Trophoblast cell (in vitro differentiated cells and primary cell): Measurements from ENCODE around the gene DDX47.
A peak's percentile ranks its signal among the peaks of the same experiment; 100 is the strongest.
"Not testable (repeated sequence)": the region's sequence is repeated elsewhere in the genome, so short reads cannot be mapped to it uniquely, and the experiment has no call there.

Source experiments
- DNase-seq, 2 donors: peaks; one replicate each; pipeline ENCODE4 v3.0.0-alpha.2; 2016
- H2AFZ ChIP-seq: 2 replicates; pipeline ENCODE4 v1.6.1; 2013; ENCODE audit warnings: low read length, moderate library complexity, mild to moderate bottlenecking; ENCODE audit not compliant: insufficient read depth, poor library complexity
- H2AK5ac ChIP-seq: 2 replicates; pipeline ENCODE4 v1.6.1; 2013; ENCODE audit warnings: mild to moderate bottlenecking, low read length
- H2BK120ac ChIP-seq: 2 replicates; pipeline ENCODE4 v1.6.1; 2013; ENCODE audit warnings: low read length, mild to moderate bottlenecking, moderate library complexity; ENCODE audit not compliant: insufficient read depth, poor library complexity
- H2BK12ac ChIP-seq: 2 replicates; pipeline ENCODE4 v1.6.1; 2013; ENCODE audit warnings: mild to moderate bottlenecking, low read length, moderate library complexity
- H2BK5ac ChIP-seq: 2 replicates; pipeline ENCODE4 v1.6.1; 2013; ENCODE audit warnings: low read length, low read depth, moderate library complexity, mild to moderate bottlenecking; ENCODE audit not compliant: poor library complexity
- H3K14ac ChIP-seq: 2 replicates; pipeline ENCODE4 v1.6.1; 2013; ENCODE audit warnings: mild to moderate bottlenecking, low read length
- H3K18ac ChIP-seq: 2 replicates; pipeline ENCODE4 v1.6.1; 2013; ENCODE audit warnings: mild to moderate bottlenecking, low read length
- H3K23ac ChIP-seq: 2 replicates; pipeline ENCODE4 v1.6.1; 2013; ENCODE audit warnings: low read length
- H3K27ac ChIP-seq: 2 replicates; pipeline ENCODE4 v1.5.1; 2013; ENCODE audit warnings: low read depth, mild to moderate bottlenecking, inconsistent platforms, low read length, moderate library complexity
- H3K27me3 ChIP-seq: 2 replicates; pipeline ENCODE4 v1.6.1; 2013; ENCODE audit warnings: inconsistent platforms, mild to moderate bottlenecking, low read length, moderate library complexity; ENCODE audit not compliant: insufficient read depth
- H3K36me3 ChIP-seq, 2 experiments: 1 replicate in 1 of 2; 2 replicates in 1 of 2; pipeline ENCODE4 v1.6.1; 2013; ENCODE audit warnings: low read length in 2 of 2, mild to moderate bottlenecking in 2 of 2, moderate library complexity in 1 of 2; ENCODE audit not compliant: insufficient read depth in 2 of 2, control insufficient read depth in 1 of 2
- H3K4ac ChIP-seq: 2 replicates; pipeline ENCODE4 v1.6.1; 2013; ENCODE audit warnings: low read depth, mild to moderate bottlenecking, low read length, moderate library complexity
- H3K4me1 ChIP-seq, 2 experiments: 1 replicate in 1 of 2; 2 replicates in 1 of 2; pipeline ENCODE4 v1.6.1; 2013; ENCODE audit warnings: low read length in 2 of 2, mild to moderate bottlenecking in 2 of 2, moderate library complexity in 1 of 2; ENCODE audit not compliant: insufficient read depth in 2 of 2, control insufficient read depth in 1 of 2
- H3K4me2 ChIP-seq: 2 replicates; pipeline ENCODE4 v1.6.1; 2013; ENCODE audit warnings: inconsistent platforms, mild to moderate bottlenecking, low read length, moderate library complexity
- H3K4me3 ChIP-seq: 2 replicates; pipeline ENCODE4 v1.5.1; 2013; ENCODE audit warnings: mild to moderate bottlenecking, low read depth, low read length, inconsistent platforms
- H3K79me1 ChIP-seq: one replicate; pipeline ENCODE4 v1.6.1; 2013; ENCODE audit warnings: low read length
- H3K79me2 ChIP-seq: 2 replicates; pipeline ENCODE4 v1.6.1; 2013; ENCODE audit warnings: low read length, mild to moderate bottlenecking; ENCODE audit not compliant: control insufficient read depth, insufficient read depth, poor library complexity
- H3K9ac ChIP-seq: 2 replicates; pipeline ENCODE4 v1.6.1; 2013; ENCODE audit warnings: mild to moderate bottlenecking, low read length
- H3K9me3 ChIP-seq: 2 replicates; pipeline ENCODE4 v1.6.1; 2013; ENCODE audit warnings: low read depth, mild to moderate bottlenecking, control low read depth, inconsistent platforms, low read length; ENCODE audit not compliant: insufficient read depth
- H4K12ac ChIP-seq: 2 replicates; pipeline ENCODE4 v1.6.1; 2013; ENCODE audit warnings: low read depth, mild to moderate bottlenecking, low read length, moderate library complexity
- H4K8ac ChIP-seq: 2 replicates; pipeline ENCODE4 v1.6.1; 2013; ENCODE audit warnings: low read depth, mild to moderate bottlenecking, low read length, moderate library complexity
- H4K91ac ChIP-seq: one replicate; pipeline ENCODE4 v1.6.1; 2013; ENCODE audit warnings: low read depth, mild to moderate bottlenecking, low read length, moderate library complexity
- WGBS: extraction: QIAGEN DNeasy Blood & Tissue Kit; methylation state at CpG from one replicate; pipeline ENCODE4 v1.1.7; 2013; ENCODE audit warnings: missing lambda C conversion rate; ENCODE audit not compliant: insufficient read length, insufficient coverage; ENCODE audit errors: extremely low coverage; 5-methylcytosine and 5-hydroxymethylcytosine counted together

DDX47 gene

DNA sequence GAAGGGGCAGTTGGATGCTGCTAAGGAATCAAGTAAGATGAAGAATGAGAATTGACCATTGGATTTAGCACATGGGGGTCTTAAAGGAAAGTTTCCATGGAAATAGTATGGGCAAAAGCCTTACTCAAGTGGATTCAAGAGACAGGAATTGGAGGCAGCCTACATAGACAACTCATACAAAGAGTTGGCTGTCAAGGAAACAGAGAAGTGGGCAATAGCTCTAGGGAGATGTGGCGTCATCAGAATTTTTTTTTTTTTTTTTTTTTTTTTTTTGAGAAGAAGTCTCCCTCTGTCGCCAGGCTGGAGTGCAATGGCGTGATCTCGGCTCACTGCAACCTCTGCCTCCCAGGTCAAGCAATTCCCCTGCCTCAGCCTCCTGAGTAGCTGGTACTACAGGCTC lies 11.5 kb upstream of the DDX47 start:
- not testable (repeated sequence) for H3K18ac ChIP-seq, H3K27me3 ChIP-seq, H3K4ac ChIP-seq, H2BK120ac ChIP-seq, H3K36me3 ChIP-seq, H3K79me2 ChIP-seq, H2AK5ac ChIP-seq, H4K8ac ChIP-seq, H3K79me1 ChIP-seq, H2AFZ ChIP-seq, H3K4me3 ChIP-seq, H3K4me2 ChIP-seq, H3K14ac ChIP-seq, H4K91ac ChIP-seq, H3K23ac ChIP-seq, H2BK12ac ChIP-seq, H3K9ac ChIP-seq, H2BK5ac ChIP-seq, H3K4me1 ChIP-seq, H3K27ac ChIP-seq, H4K12ac ChIP-seq, H3K9me3 ChIP-seq
- peak in 1 of 2 donors; percentile 77 for DNase-seq
- no CpG with 5 or more reads among the region's 4 CpGs for WGBS

DNA sequence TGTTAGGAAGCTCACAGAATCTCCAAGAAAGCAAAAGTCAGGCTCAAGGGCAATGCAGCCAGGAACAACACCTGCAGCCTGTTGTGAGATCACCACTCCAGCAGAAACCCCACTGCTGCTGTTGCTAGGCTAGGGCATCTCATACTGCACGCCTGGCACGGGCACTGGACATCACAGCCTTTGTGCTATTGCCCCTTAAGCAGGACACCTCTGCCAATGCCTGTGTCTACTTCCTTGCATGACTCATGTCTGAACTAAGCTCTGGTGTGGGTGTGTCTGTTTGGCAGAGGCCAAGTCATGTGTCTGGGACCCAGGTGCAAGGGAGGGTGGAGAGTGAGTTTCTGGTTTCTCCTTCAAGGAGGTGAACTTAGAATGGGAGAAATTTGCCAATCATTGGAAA lies 10.0 kb upstream of the DDX47 start:
- H2AK5ac ChIP-seq: no peak overlapping the region
- no peaks in the 10 kb centered on the region for H3K79me1 ChIP-seq
- H2AFZ ChIP-seq: no peak overlapping the region
- peak; percentile 45 to 58 for DNase-seq
- H3K36me3 ChIP-seq: no peaks in the 10 kb centered on the region
- no peak overlapping the region for H3K18ac ChIP-seq
- H2BK120ac ChIP-seq: no peak overlapping the region
- H3K23ac ChIP-seq: no peak overlapping the region
- H3K79me2 ChIP-seq: no peaks in the 10 kb centered on the region
- no peak overlapping the region for H3K27ac ChIP-seq
- no peak overlapping the region for H4K91ac ChIP-seq
- no peak overlapping the region for H4K12ac ChIP-seq
- H3K9ac ChIP-seq: no peak overlapping the region
- no peaks in the 10 kb centered on the region for H3K27me3 ChIP-seq
- H3K14ac ChIP-seq: no peak overlapping the region
- no peaks in the 10 kb centered on the region for H3K9me3 ChIP-seq
- H2BK12ac ChIP-seq: no peak overlapping the region
- H3K4ac ChIP-seq: no peak overlapping the region
- WGBS: no CpG with 5 or more reads among the region's 2 CpGs
- H3K4me1 ChIP-seq: peaks cover 4 to 7% of the 10 kb centered on the region in 2 experiments
- H3K4me3 ChIP-seq: no peak overlapping the region
- H4K8ac ChIP-seq: no peak overlapping the region
- no peak overlapping the region for H3K4me2 ChIP-seq
- no peak overlapping the region for H2BK5ac ChIP-seq

DNA sequence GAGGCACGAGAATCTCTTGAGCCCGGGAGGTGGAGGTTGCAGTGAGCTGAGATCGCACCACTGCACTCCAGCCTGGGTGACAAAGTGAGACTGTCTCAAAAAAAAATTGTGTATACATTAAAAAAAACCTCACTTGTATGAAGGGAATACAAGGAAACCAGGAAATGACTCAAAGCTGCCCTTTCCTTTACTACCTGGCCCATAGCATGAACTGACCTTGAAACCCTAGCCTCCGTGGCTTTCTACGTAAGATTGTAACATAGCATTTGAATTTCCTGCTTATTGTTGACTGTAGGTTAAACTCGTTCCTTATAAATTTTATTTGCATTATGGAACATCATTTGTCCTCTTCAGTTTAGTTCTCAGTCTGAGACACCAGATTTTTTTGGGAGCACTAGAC lies 9.1 kb upstream of the DDX47 start:
- no peak overlapping the region for H3K23ac ChIP-seq
- DNase-seq: no peak
- peaks cover 4 to 7% of the 10 kb centered on the region in 2 experiments for H3K4me1 ChIP-seq
- H4K12ac ChIP-seq: no peak overlapping the region
- no peak overlapping the region for H3K18ac ChIP-seq
- no peaks in the 10 kb centered on the region for H3K27me3 ChIP-seq
- no CpG with 5 or more reads among the region's 6 CpGs for WGBS
- H3K9ac ChIP-seq: no peak overlapping the region
- H4K8ac ChIP-seq: no peak overlapping the region
- H3K79me2 ChIP-seq: no peaks in the 10 kb centered on the region
- H3K27ac ChIP-seq: no peak overlapping the region
- H2AK5ac ChIP-seq: no peak overlapping the region
- no peak overlapping the region for H3K14ac ChIP-seq
- H3K79me1 ChIP-seq: no peaks in the 10 kb centered on the region
- no peaks in the 10 kb centered on the region for H3K36me3 ChIP-seq
- H3K4me3 ChIP-seq: no peak overlapping the region
- H3K4ac ChIP-seq: no peak overlapping the region
- no peak overlapping the region for H2BK5ac ChIP-seq
- no peak overlapping the region for H2BK12ac ChIP-seq
- no peak overlapping the region for H3K4me2 ChIP-seq
- no peaks in the 10 kb centered on the region for H3K9me3 ChIP-seq
- H2BK120ac ChIP-seq: no peak overlapping the region
- no peak overlapping the region for H4K91ac ChIP-seq
- H2AFZ ChIP-seq: no peak overlapping the region

DNA sequence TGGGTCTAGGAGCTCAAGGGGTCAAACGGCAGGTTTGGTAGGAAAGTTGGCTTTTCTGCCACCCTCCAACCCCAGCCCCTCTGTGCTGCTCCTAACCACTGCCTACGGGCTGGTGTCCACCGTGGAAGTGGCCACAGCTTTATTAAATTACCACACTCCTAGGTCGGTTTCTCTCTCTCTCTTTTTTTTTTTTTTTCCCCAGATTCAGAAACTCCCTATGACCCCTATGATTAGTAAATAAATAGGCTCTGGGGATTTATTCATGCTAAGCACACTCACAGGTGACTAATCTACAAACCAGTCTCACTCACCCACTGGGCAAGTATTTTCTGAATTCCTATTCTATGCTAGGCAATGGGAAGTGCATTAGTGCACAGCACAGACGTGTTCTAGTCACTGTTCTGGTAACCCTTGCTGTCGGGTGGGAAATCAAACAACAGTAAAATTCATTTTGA lies 8.7 kb upstream of the DDX47 start:
- no peaks in the 10 kb centered on the region for H3K79me2 ChIP-seq
- no peak overlapping the region for H3K18ac ChIP-seq
- no peak overlapping the region for H3K4me3 ChIP-seq
- H2BK120ac ChIP-seq: no peak overlapping the region
- H3K79me1 ChIP-seq: no peaks in the 10 kb centered on the region
- peak in 1 of 2 donors; percentile 56 for DNase-seq
- no peak overlapping the region for H2AFZ ChIP-seq
- no peak overlapping the region for H3K23ac ChIP-seq
- no peak overlapping the region for H3K27ac ChIP-seq
- H2BK12ac ChIP-seq: peak overlapping the region; percentile 18
- H3K4me2 ChIP-seq: no peak overlapping the region
- H3K4ac ChIP-seq: no peak overlapping the region
- no peak overlapping the region for H4K12ac ChIP-seq
- H3K27me3 ChIP-seq: no peaks in the 10 kb centered on the region
- H4K8ac ChIP-seq: no peak overlapping the region
- no peak overlapping the region for H3K9ac ChIP-seq
- no peaks in the 10 kb centered on the region for H3K9me3 ChIP-seq
- H2AK5ac ChIP-seq: no peak overlapping the region
- no peak overlapping the region for H3K14ac ChIP-seq
- no peak overlapping the region for H4K91ac ChIP-seq
- WGBS: no CpG with 5 or more reads among the region's 6 CpGs
- no peak overlapping the region for H2BK5ac ChIP-seq
- no peaks in the 10 kb centered on the region for H3K36me3 ChIP-seq
- peaks cover 4 to 7% of the 10 kb centered on the region in 2 experiments for H3K4me1 ChIP-seq
